Muscle of leg (tissue), 11 donors: ENCODE measurements around the gene ZNF276. TPM values are rescaled to one million over a fixed set of nuclear protein-coding genes. Genes with fewer than 3 reads are reported as not detected.

Experiments used
- DNase-seq: peaks from one replicate; pipeline ENCODE4 v3.0.0; 2013
- H3K27ac ChIP-seq: one replicate; pipeline ENCODE4 v1.5.1; 2013; ENCODE audit warnings: mild to moderate bottlenecking, low read length, control low read depth
- H3K27me3 ChIP-seq: one replicate; pipeline ENCODE4 v1.6.1; 2013; ENCODE audit warnings: low read length; ENCODE audit not compliant: control insufficient read depth, insufficient read depth
- H3K36me3 ChIP-seq: one replicate; pipeline ENCODE4 v1.6.1; 2013; ENCODE audit warnings: low read length; ENCODE audit not compliant: control insufficient read depth, insufficient read depth
- H3K4me1 ChIP-seq: one replicate; pipeline ENCODE4 v1.6.1; 2013; ENCODE audit warnings: low read length; ENCODE audit not compliant: control insufficient read depth, insufficient read depth
- H3K4me3 ChIP-seq: one replicate; pipeline ENCODE4 v1.5.1; 2013; ENCODE audit warnings: low read length, control low read depth
- H3K9me3 ChIP-seq: replicated peaks from 2 replicates; pipeline ENCODE4 v1.6.1; 2013; ENCODE audit warnings: low read depth, low read length; ENCODE audit not compliant: control insufficient read depth
- WGBS: methylation state at CpG from one replicate; pipeline ENCODE4 v1.1.5; 2013; ENCODE audit warnings: missing lambda C conversion rate; ENCODE audit not compliant: insufficient coverage; 5-methylcytosine and 5-hydroxymethylcytosine counted together
- polyA plus RNA-seq, 8 donors: library from polyadenylated mRNA; unstranded; fragments of 120-200 nt; gene quantifications; one replicate each; pipeline versions ENCODE4 v1.2.1 to v1.2.3, GENCODE V29; 2013; ENCODE audit warnings: inconsistent platforms in 1 of 8, low replicate concordance in 1 of 8; ENCODE audit not compliant: insufficient read length in 8 of 8, insufficient read depth in 1 of 8
- total RNA-seq: library from RNA; stranded (reverse); fragments of 120-200 nt; gene quantifications from one replicate; pipeline ENCODE4 v1.2.4, GENCODE V29; 2013

The ZNF276 gene
- total and polyA plus RNA-seq, 9 donors = 17.1 to 28.2 (median 21.5) TPM

DNA sequence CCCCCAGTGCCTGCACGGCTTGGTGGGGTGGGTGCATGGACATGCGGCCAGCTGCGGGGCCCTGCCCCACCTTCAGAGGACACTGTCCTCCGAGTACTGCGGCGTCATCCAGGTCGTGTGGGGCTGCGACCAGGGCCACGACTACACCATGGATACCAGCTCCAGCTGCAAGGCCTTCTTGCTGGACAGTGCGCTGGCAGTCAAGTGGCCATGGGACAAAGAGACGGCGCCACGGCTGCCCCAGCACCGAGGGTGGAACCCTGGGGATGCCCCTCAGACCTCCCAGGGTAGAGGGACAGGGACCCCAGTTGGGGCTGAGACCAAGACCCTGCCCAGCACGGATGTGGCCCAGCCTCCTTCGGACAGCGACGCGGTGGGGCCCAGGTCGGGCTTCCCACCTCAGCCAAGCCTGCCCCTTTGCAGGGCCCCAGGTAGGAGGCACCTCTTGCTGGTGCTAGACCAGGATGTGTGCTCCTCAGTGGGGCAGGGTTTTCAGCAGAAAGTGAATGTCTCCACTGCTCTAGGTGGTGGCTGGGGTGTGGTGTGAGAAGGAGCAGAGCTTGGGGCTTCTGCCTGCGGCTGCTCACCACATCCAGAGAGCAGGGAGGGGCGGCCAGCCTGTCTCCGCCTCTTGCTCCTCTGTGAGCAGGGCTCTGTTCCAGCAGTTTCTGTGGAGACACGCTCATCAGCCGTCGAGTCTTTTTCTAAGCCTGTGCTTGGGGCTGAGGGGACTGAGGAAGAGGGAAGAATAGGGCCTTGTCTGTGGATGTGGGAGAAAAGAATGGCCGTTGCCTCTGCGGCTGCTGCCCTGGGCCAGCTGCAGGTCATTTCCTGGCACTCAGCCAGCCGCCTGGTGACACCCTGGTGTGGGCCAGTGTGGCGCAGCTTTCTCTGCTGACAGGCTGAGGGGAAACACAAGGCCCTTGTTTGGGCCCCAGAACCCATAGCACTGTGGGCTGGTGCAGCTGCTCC is 2.2 kb downstream of the ZNF276 start:
- H3K9me3 ChIP-seq = no peaks in the 10 kb centered on the region
- H3K4me3 ChIP-seq = peak overlapping the region; percentile 79
- 75% methylated on average over 28 of the region's 30 CpGs for WGBS
- peak; percentile 74 for DNase-seq
- H3K27me3 ChIP-seq = no peaks in the 10 kb centered on the region
- H3K36me3 ChIP-seq = peaks cover 52% of the 10 kb centered on the region
- H3K27ac ChIP-seq = peak overlapping the region; percentile 20
- H3K4me1 ChIP-seq = peaks cover 28% of the 10 kb centered on the region

DNA sequence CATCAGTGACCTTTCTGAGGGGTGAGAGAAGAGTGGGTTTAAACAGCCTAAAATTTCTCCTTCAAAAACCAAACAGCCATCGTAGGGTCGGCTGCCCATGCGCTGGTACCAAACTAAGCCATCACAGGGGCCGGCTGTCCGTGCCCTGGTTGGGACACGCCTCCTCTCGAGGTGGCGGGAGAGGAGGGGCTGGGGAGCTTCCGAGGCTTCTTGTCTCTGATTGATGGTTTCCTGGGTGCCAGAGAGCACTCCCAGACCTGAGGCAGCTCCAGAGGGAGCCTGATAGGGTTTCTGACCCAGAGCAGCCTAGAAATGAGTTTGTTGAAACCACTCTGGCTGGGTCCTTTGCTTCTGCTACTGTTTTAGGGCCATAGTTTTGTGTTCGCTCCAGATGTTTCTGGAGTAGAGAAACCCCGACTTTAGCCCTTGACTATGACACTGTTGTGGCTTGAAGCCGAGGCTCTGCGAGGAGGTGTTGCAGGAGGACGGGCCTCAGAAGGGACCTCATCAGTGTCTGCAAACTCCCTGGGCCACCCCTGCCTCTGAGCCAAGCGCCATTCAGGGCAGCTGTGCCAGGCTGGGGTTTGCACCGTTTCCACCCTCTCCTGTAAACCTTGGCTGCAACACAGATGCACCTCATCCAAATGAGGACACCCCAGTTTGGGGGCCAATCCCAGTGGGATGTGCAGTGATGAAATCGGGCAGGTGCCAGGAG is 6.2 kb downstream of the ZNF276 start:
- H3K27ac ChIP-seq = no peak overlapping the region
- 80% methylated on average over 14 of the region's 17 CpGs for WGBS
- no peaks in the 10 kb centered on the region for H3K27me3 ChIP-seq
- H3K4me1 ChIP-seq = peaks cover 23% of the 10 kb centered on the region
- peaks cover 87% of the 10 kb centered on the region for H3K36me3 ChIP-seq
- no peak for DNase-seq
- H3K4me3 ChIP-seq = no peak overlapping the region
- no peaks in the 10 kb centered on the region for H3K9me3 ChIP-seq

- H3K27ac ChIP-seq = no peak overlapping the region
- DNase-seq = no peak
- H3K27me3 ChIP-seq = no peaks in the 10 kb centered on the region
- WGBS = 89% methylated on average over 12 of the region's 18 CpGs
- H3K9me3 ChIP-seq = no peaks in the 10 kb centered on the region
- H3K4me3 ChIP-seq = no peak overlapping the region
- H3K4me1 ChIP-seq = peaks cover 8% of the 10 kb centered on the region
- H3K36me3 ChIP-seq = peaks cover 87% of the 10 kb centered on the region
Measured at GRCh38 chr16:89729293-89729692, 8.0 kb downstream of the ZNF276 start.

GRCh38 chr16:89729863-89730593 is 8.7 kb downstream of the ZNF276 start:
- WGBS = 21% methylated on average over 14 of the region's 14 CpGs
- H3K27ac ChIP-seq = no peak overlapping the region
- no peak overlapping the region for H3K4me3 ChIP-seq
- H3K4me1 ChIP-seq = peaks cover 8% of the 10 kb centered on the region
- no peaks in the 10 kb centered on the region for H3K27me3 ChIP-seq
- peak; percentile 48 for DNase-seq
- no peaks in the 10 kb centered on the region for H3K9me3 ChIP-seq
- peaks cover 87% of the 10 kb centered on the region for H3K36me3 ChIP-seq

DNA sequence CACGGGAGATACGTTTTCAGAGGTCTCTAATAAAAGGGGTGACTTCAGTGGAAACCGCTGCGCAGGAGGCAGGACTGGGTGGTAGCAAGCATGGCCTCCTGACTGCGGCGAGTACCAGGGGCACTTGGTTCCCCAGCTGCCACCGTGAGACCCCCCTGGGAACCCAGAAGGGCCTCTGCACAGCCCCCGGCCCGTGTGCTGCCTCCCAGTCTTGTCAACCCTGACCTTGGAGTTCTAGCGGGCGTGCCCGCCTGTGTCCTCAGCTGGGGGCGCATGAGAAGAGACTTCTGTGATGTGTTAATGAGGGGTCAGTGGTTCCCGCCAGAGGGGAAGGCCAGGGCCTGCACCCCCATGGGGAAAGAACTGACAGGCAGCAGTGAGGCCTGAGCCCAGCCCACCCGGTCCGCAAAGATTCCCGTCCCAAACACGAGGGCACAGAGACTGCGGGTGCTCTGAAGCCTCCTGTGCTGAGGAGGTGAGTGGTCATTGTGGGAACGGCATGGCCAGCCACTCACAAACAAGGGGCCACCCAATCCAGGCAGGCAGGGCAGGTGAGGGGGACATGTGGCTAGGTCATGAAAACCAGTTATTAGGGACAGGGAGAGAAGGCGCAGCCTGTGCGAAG is 9.4 kb downstream of the ZNF276 start:
- WGBS = 69% methylated on average over 20 of the region's 22 CpGs
- Histone ChIP-seq H3K27ac (no peak overlapping the region), H3K4me3 (no peak overlapping the region), H3K27me3 (no peaks in the 10 kb centered on the region), H3K4me1 (peaks cover 8% of the 10 kb centered on the region), H3K9me3 (no peaks in the 10 kb centered on the region), H3K36me3 (peaks cover 88% of the 10 kb centered on the region)
- no peak for DNase-seq

- WGBS = 89% methylated on average over 21 of the region's 24 CpGs
Measured at GRCh38 chr16:89732142-89732917, 11.0 kb downstream of the ZNF276 start.

DNA sequence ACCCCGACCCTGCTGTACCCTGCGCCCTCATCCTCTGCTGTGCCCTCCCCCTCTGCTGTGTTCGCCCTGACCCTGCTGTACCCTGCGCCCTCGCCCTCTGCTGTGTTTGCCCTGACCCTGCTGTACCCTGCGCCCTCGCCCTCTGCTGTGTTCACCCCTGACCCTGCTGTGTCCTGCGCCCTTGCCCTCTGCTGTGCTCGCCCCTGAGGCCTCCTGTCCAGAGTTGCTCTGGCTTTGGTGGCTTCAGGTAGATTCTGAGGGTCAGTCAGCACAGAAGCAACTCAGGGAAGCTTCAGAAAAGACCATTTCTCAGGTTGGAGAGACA is 11.5 kb downstream of the ZNF276 start:
- H3K4me3 ChIP-seq = no peak overlapping the region
- H3K27ac ChIP-seq = no peak overlapping the region
- no peaks in the 10 kb centered on the region for H3K27me3 ChIP-seq
- WGBS = 96% methylated on average over 7 of the region's 9 CpGs
- peaks cover 94% of the 10 kb centered on the region for H3K36me3 ChIP-seq
- H3K4me1 ChIP-seq = peaks cover 8% of the 10 kb centered on the region
- H3K9me3 ChIP-seq = no peaks in the 10 kb centered on the region
- DNase-seq = no peak

More at GRCh38 chr16:89732142-89732917, 11.0 kb downstream of the ZNF276 start:
- Histone ChIP-seq H3K36me3 (peaks cover 93% of the 10 kb centered on the region), H3K27me3 (no peaks in the 10 kb centered on the region), H3K4me3 (no peak overlapping the region), H3K9me3 (no peaks in the 10 kb centered on the region), H3K4me1 (peaks cover 8% of the 10 kb centered on the region), H3K27ac (no peak overlapping the region)
- no peak for DNase-seq

DNA sequence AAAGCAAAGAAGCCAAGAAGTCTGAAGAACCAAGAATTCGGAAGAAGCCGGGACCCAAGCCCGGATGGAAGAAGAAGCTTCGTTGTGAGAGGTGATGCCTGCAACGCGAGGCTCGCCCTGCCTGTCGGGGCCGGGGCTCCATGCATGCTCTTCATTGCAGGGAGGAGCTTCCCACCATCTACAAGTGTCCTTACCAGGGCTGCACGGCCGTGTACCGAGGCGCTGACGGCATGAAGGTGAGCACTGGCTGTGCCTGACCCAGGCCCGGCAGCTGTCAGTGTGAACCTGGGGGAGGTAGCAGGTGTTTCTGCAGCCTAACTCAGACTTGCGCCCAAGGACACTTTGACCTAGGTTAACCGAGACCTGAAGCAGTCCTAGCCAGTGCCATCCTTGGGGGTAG is 12.0 kb downstream of the ZNF276 start:
- 87% methylated on average over 13 of the region's 17 CpGs for WGBS
- Histone ChIP-seq H3K36me3 (peaks cover 94% of the 10 kb centered on the region), H3K4me3 (no peak overlapping the region), H3K4me1 (peaks cover 8% of the 10 kb centered on the region), H3K27me3 (no peaks in the 10 kb centered on the region), H3K9me3 (no peaks in the 10 kb centered on the region), H3K27ac (no peak overlapping the region)
- DNase-seq = no peak

- Histone ChIP-seq H3K4me1 (peaks cover 8% of the 10 kb centered on the region), H3K27me3 (no peaks in the 10 kb centered on the region), H3K4me3 (no peak overlapping the region), H3K36me3 (peaks cover 97% of the 10 kb centered on the region), H3K27ac (no peak overlapping the region), H3K9me3 (no peaks in the 10 kb centered on the region)
- WGBS = 95% methylated on average over 20 of the region's 21 CpGs
- no peak for DNase-seq
Measured at GRCh38 chr16:89733792-89734191, 12.5 kb downstream of the ZNF276 start.
